HUDEP-2 (cell line): Measurements from ENCODE around the gene RAE1.
A peak's percentile ranks its signal among the peaks of the same experiment; 100 is the strongest.

Experiments
- DNase-seq, 76 experiments: peaks; one replicate each; lab custom pipeline; 2025; ENCODE audit not compliant: unreplicated experiment in 76 of 76; lab: John Stamatoyannopoulos, UW

The RAE1 gene

GRCh38 chr20:57387463-57387862 is 36.4 kb downstream of the RAE1 start:
- DNase-seq: no peak

GRCh38 chr20:57387945-57388371 is 36.9 kb downstream of the RAE1 start:
- no peak for DNase-seq

DNA sequence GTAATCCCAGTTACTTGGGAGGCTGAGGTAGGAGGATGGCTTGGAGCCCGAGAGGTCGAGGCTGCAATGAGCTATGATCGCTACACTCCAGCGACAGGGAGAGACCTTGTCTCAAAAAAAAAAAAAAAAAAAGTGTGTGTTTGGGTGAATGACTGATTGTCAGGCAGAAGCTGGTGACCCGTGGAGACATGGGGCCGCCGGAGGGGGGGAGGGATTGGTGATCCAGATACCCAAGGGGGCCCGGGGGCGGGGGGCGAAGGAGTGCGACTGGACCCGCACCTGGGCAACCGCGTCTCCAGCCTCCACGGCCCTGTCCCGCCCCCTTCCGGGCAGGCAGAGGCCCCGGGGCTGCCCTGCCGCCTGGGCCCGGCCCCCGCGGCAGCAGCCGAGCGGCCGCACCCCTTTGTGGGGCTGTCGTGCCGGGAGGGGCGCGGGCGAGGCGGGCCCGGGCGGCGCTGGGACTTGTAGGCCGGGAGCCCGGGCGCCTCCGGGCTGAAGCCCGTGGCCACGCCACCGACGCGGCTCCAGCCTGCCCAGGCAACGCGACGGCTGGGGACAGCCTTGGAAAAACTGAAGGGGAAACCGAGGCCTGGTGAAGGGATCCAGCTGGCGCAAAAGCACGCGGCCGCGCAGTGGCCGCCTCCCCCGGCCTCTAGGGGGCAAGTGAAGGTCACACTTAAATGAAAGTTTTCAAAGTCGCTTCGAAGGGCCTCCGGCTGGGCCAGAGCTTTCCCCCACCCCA is 38.1 kb downstream of the RAE1 start:
- peak in 71 of 76 experiments; percentile 25 to 87 (median 66) for DNase-seq

DNA sequence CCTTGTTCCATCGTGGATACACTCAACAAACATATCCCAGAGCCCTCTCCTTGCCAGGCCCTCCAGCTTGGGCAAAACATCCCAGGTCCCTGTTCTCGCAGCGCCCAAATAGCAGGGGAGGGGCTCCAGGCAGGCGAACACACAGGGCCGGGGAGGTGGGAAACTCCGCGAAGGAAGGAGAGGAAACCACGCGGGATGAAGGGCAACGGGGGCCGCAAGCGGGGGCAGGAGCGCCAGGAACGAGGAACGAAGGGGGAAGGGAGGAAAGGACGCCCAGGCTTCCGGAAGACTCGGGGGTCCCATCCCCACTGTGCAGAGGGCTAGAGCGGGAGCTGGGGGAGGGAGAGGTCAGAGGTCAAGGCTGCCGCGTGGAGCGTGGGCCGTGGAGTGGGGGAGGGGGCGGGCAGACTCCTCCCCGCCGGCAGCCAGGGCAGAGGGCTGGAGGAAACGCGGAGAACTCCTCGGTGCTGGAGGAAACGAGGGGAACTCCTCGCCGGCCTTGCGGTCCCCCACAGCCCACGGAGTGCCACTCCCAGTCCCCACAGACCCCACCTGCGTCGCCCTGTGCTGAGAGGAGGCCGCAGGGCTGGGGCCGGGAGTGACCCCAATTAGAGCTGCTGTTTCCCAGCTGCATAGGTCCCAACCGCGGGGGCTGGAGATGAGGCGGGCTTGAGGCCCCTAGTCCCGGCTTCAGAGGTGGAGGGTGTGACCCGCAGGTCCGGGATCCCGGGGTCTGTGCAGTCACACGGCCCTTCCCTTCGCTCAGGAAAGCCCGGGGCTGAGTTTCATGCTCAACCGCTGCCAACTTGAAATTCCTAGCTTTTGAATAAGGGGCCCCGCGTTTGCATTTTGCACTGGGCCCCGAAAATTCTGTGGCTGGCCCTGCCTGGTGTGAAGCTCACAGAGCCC is 38.9 kb downstream of the RAE1 start:
- peak in 45 of 76 experiments; percentile 10 to 87 (median 45) for DNase-seq

- DNase-seq: peak in 67 of 76 experiments; percentile 12 to 85 (median 66)
Measured at GRCh38 chr20:57390604-57391438, 39.8 kb downstream of the RAE1 start, which contains the start of gene RBM38. Gene RBM38 (plus strand): TSS chr20:57391396. CDS start chr20:57391582, 186 bp downstream.

DNA sequence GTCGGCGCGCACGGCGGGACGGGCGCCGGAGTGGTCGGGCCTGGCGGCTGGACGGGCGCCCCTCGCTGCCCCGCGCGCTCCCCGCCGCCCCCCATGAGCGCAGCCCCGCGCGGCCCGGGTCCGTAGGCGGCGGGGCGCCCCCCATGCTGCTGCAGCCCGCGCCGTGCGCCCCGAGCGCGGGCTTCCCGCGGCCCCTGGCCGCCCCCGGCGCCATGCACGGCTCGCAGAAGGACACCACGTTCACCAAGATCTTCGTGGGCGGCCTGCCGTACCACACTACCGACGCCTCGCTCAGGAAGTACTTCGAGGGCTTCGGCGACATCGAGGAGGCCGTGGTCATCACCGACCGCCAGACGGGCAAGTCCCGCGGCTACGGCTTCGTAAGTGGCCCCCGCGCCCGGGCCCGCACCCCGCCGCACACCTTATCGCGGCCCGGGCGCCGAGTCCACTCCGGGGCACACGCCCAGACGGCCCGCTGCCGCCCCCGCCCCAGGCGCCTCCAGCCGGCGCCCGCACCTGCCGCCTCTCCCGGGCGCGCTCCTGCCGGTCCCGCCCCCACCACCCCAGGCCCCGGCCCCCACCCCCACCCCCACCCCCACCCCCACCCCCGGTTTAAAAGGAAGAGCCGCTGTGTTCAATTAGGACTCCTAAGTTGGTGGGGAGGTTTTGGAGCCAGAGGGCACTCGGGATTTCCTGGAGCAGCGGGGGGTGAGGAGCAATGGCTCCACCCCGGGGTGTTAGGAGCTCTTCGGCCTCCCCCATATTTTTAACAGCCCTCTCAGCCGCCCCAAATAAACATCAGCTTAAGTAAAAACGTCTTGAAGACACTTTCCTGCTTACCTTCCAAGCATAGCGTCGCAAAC is 40.6 kb downstream of the RAE1 start:
- DNase-seq: peak in 10 of 76 experiments; percentile 6 to 35 (median 18)

DNA sequence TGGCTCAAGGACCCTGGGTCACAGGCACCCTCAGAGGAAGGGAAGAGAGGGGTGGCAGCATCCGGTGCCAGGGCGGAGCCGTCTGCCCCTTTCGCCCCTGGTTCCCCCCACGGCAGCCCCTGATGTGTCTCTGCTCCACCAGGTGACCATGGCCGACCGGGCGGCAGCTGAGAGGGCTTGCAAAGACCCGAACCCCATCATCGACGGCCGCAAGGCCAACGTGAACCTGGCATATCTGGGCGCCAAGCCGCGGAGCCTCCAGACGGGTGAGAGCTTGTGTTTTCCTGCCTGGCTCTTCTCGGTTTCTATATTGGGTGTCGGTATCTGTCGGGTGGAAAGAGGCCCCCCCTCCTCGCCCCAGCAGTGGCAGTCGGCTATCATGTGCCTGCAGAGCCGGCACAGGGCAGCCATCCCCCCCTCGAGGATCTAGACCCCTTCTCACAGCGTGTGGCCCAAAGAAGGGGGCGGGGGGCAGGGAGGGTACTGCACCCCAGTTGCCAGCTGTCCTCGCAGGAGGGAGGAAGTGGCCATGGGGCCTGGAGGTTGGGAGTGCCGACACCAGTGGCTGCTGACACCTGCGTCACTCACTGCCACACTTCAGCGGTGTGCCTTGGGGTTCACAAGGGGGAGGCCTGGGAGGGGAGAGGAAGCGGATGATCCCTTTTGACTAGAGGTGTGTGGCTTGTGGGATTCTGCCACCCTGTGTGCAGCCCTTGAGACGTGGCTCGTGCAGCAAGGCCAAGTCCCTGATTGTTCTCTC is 41.6 kb downstream of the RAE1 start:
- DNase-seq: peak in 17 of 76 experiments; percentile 2 to 46 (median 20)

DNA sequence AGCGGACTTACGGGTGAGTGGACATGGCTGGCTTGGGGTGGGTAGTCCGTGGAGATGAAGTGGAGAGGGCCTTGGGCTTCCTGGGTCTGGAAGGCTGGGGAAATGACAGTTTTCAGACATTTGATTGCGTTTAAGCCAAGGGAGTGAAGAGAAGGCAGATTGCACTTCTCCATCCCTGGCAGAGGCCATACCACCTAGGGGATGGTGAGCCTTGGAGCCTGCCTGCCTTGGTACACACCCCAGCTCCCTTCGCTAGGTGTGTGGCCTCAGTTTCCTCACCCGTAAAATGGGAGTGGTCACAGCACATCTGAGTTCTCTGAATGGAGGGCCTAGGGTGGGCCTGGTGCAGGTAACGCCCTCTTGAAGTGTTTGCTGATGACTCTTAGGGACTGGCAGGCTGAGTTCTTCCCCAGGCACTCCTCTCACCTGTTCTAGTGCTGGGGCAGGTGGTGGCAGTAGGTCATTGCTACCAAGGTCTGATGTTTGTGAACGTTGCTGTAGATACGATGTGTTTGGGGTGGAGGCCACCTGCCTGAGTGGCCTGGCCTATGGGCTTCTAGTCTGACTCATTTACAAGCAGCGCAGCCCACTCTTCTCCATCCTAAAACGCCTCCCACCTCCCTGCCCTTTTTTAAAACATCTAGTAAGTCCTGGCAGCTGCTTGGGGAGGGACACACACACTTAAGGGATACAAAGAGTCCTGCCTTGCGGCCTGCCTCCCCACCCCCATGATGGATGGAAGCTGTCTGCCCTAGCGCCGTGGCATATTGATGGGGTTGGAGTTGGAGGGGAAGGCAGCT is 42.5 kb downstream of the RAE1 start:
- DNase-seq: no peak

GRCh38 chr20:57394121-57395082 is 43.3 kb downstream of the RAE1 start:
- DNase-seq: no peak

DNA sequence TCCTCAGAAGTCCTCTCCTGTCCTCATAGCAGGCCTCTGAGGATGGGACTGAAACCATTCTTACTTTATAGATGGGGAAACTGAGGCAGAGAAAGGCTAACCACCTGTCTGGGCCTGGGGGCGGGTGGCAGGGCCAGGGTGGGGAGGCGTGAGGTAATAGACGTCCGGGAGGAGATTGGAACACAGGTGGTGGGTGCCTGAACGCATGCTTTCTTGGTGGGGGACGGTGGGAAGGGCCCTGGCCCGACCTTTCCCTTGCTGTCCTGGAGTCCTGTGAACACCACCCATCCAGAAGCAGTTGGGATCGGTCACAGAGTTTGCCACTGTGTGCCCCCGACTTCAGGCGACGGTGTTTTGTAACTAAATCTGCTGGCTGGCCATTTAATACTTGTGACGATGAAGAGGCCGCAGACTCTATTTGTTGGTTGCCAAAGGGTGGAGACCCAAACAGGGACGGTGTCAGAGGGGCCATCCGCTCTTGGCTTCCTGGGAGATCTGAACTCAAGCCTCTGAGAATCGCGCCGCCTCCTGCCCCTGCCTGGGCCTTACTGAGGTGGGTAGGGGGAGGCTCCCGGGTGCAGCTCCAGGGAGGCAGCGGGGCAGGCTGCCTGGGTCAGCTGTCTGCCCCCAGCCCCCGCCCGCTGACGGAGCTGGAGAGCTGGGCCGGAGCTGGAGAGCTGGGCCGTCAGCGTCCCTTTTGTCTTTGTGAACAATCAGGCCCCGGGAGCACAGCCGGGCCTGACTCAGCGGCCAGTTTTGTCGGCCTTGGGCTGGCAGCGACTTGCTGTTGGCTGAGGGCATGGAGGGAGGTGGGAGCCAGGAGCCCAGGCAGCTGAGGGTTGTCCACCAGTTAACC is 44.3 kb downstream of the RAE1 start:
- DNase-seq: no peak

- no peak for DNase-seq
Measured at GRCh38 chr20:57396212-57396983, 45.3 kb downstream of the RAE1 start.

- DNase-seq: no peak
Measured at GRCh38 chr20:57396984-57397692, 46.1 kb downstream of the RAE1 start.

DNA sequence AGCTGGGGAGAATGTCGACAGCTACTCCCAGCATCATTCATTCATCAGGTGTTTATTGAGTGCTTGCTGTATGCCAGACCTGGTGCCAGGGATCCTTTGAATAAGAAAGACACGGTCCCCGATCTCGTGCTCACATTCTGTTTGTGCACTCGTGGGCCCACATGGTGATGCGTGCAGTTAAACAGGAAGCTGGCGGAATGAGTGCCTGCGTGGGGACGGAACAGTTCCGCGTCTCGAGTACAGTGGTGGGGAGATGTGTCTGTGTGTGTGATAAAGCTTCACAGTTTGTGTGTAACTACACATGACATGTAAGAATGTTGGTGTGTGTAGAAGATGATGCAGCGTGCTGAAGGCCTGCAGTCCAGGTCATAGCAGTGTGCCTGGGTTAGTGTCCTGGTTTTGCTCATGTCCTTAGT is 46.6 kb downstream of the RAE1 start:
- DNase-seq: no peak

- no peak for DNase-seq
Measured at GRCh38 chr20:57398231-57398821, 47.3 kb downstream of the RAE1 start.
